SK-N-MC (cell line): ENCODE results near the gene GNG2.
A peak's percentile ranks its signal among the peaks of the same experiment; 100 is the strongest.

ENCODE experiments used
- DNase-seq: peaks from one replicate; pipeline ENCODE4 v3.0.0-alpha.2; 2011; ENCODE audit warnings: low read depth, low spot score
- H3K27ac ChIP-seq: fragments of 200-600 bp; sonication (generic); 2 replicates; pipeline ENCODE4 v1.5.1; 2016; ENCODE audit warnings: mixed run types
- H3K36me3 ChIP-seq: fragments of 200-600 bp; sonication (generic); 2 replicates; pipeline ENCODE4 v1.6.1; 2017; ENCODE audit warnings: antibody characterized with exemption, low read length, mixed read lengths; ENCODE audit not compliant: insufficient read depth
- H3K4me3 ChIP-seq: fragments of 200-600 bp; sonication (generic); 2 replicates; pipeline ENCODE4 v1.5.1; 2016
- H3K9ac ChIP-seq: fragments of 200-600 bp; sonication (generic); 2 replicates; pipeline ENCODE4 v1.8.0; 2017; ENCODE audit warnings: mixed run types, mixed read lengths; ENCODE audit not compliant: insufficient read length
- H3K9me3 ChIP-seq: fragments of 200-600 bp; sonication (generic); 2 replicates; pipeline ENCODE4 v1.6.1; 2017; ENCODE audit warnings: low read depth, mild to moderate bottlenecking, antibody characterized with exemption, low read length, moderate library complexity, mixed read lengths
- EZH2 ChIP-seq: fragments of 200-600 bp; sonication (generic); IDR thresholded peaks from one replicate; pipeline ENCODE4 v1.6.1; 2017; ENCODE audit warnings: antibody characterized with exemption
- FOXP2 ChIP-seq: optimal IDR thresholded peaks from 2 replicates; pipeline ENCODE3; 2011; ENCODE audit warnings: mild to moderate bottlenecking, moderate library complexity; ENCODE audit not compliant: insufficient read depth; ENCODE audit errors: extremely low read length, control extremely low read depth
- POLR2AphosphoS5 ChIP-seq: IDR thresholded peaks from 2 replicates; pipeline ENCODE4 v1.6.1; 2012; ENCODE audit warnings: mild to moderate bottlenecking, low read depth, low read length, borderline replicate concordance

Gene GNG2

DNA sequence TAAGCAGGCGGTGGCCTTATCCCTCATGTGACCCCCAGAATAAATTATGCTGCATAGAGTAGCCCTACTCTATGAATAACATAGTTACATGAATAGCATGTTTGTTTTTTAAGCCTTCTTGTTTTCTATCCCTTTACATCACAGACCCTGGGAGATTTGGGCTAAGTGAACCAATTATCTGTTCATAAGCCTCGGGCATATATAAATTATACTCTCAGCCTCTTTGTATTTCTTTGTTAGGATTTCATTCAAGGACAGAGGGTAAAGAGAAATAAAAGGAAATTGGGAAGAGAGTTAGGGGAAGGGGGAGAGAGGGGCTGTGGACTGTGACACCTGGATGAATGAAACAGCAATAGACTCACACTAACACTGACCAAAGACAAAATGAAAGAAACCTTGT lies 93.6 kb downstream of the GNG2 start:
- Histone ChIP-seq H3K36me3 (no peaks in the 10 kb centered on the region), H3K4me3 (no peak overlapping the region), H3K27ac (no peak overlapping the region), H3K9ac (no peak overlapping the region), H3K9me3 (no peaks in the 10 kb centered on the region)
- no peak for DNase-seq
- TF ChIP-seq FOXP2 (no peak), POLR2AphosphoS5 (no peak), EZH2 (no peak)

DNA sequence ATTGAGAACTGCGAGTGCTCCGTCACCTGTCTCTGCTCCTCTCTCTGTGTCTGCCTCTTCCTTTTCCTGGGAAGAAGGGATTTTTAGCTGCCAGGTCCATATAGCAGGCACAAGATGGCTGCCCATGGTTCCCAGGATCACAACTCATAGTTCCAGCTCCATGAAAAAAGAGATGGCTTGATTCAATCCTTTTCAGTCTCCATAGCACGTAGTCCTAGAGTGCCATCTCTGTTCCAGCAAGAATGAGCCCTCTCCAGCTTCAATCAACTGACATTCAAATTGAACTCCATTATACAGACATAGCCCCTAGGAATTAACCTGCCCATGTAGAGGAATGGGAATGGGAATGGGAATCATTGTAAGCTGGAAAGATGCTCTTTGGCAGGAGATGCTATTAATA lies 94.2 kb downstream of the GNG2 start:
- no peak for DNase-seq
- TF ChIP-seq POLR2AphosphoS5 (no peak), FOXP2 (no peak), EZH2 (no peak)
- H3K36me3 ChIP-seq: no peaks in the 10 kb centered on the region
- no peak overlapping the region for H3K4me3 ChIP-seq
- peaks cover 4% of the 10 kb centered on the region; the same call in 1 of the 2 replicates for H3K9me3 ChIP-seq
- no peak overlapping the region for H3K9ac ChIP-seq
- H3K27ac ChIP-seq: no peak overlapping the region

DNA sequence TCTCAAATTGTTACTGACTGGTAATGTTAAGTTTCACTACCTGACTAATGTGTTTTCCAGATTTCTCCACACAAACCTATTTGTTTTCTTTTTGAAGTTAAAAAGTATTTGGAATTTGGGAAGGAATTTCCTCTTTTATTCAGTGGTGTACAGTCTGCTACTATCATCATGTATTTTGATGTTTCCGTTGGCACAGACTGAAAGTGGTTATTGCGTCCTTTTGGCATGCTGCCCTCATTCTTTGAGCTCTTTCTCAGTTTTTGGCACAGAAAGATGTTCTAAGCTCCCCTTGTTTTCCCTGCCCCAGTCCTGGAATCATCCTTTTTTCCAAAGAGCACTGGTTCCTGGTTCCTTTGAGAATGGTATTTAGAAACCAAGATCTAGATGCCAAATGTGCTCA lies 97.5 kb downstream of the GNG2 start:
- Histone ChIP-seq H3K36me3 (no peaks in the 10 kb centered on the region), H3K4me3 (no peak overlapping the region)
- DNase-seq: no peak

DNA sequence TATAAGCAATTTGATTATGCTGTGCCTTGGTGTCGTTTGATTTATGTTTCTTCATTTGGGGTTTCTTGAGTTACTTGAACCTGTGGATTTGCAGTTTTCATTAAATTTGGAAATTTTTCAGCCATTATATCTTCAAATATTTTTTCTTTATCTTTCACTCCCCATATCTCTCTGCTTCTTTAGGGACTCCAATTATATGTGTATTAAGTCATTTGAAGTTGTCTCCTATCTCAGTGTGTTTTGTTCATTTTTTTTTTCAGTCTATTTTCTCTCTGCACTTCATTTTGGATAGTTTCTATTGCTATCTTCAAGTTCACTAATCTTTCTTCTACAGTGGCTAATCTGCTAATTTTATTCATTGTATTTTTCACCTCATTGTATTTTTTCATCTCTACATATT lies 99.5 kb downstream of the GNG2 start:
- Histone ChIP-seq H3K4me3 (no peak overlapping the region), H3K9ac (no peak overlapping the region), H3K9me3 (peaks cover 4% of the 10 kb centered on the region; the same call in 1 of the 2 replicates), H3K36me3 (no peaks in the 10 kb centered on the region), H3K27ac (no peak overlapping the region)
- TF ChIP-seq POLR2AphosphoS5 (no peak), FOXP2 (no peak), EZH2 (no peak)
- DNase-seq: no peak

More for the DNA sequence above, 97.5 kb downstream of the GNG2 start:
- H3K27ac ChIP-seq: no peak overlapping the region
- TF ChIP-seq FOXP2 (no peak), EZH2 (no peak), POLR2AphosphoS5 (no peak)
- peaks cover 4% of the 10 kb centered on the region; the same call in 1 of the 2 replicates for H3K9me3 ChIP-seq
- no peak overlapping the region for H3K9ac ChIP-seq

- DNase-seq: no peak
- Histone ChIP-seq H3K27ac (no peak overlapping the region), H3K9me3 (peaks cover 4% of the 10 kb centered on the region; the same call in 1 of the 2 replicates), H3K36me3 (no peaks in the 10 kb centered on the region), H3K4me3 (no peak overlapping the region), H3K9ac (no peak overlapping the region)
- no peak for TF ChIP-seq POLR2AphosphoS5
- no peak for TF ChIP-seq FOXP2
- TF ChIP-seq EZH2: no peak
Observed at GRCh38 chr14:51960866-51961265, 100.5 kb downstream of the GNG2 start.

GRCh38 chr14:51962711-51963110 lies 102.3 kb downstream of the GNG2 start:
- peak overlapping the region; percentile 94 for H3K27ac ChIP-seq
- TF ChIP-seq POLR2AphosphoS5 (no peak), FOXP2 (no peak), EZH2 (no peak)
- peaks cover 4% of the 10 kb centered on the region; the same call in 1 of the 2 replicates for H3K9me3 ChIP-seq
- H3K4me3 ChIP-seq: peak overlapping the region; percentile 78
- peak; percentile 35 for DNase-seq
- no peaks in the 10 kb centered on the region for H3K36me3 ChIP-seq
- peak overlapping the region; percentile 66 for H3K9ac ChIP-seq

DNA sequence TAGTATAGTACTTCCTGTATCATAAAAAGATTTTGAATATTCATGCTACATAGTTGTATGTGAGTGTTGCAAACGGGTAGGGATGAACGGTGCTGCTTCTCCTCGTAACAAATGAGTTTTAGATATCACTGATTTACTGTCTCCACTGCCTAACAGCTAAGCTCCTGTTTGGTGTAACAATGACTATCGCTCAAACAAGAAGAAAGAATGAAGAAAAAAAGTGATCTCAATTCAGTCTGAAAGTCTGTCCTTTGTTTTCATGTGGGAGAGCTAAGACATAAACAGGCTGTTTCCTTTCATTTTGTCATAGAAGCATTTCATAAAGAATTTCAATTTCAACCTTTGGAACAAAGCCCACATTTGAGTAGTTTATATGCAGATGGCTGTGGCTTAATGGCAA lies 102.9 kb downstream of the GNG2 start:
- Histone ChIP-seq H3K27ac (peak overlapping the region; percentile 94), H3K9me3 (peaks cover 4% of the 10 kb centered on the region; the same call in 1 of the 2 replicates), H3K4me3 (peak overlapping the region; percentile 78), H3K36me3 (no peaks in the 10 kb centered on the region), H3K9ac (peak overlapping the region; percentile 66)
- TF ChIP-seq POLR2AphosphoS5 (no peak), EZH2 (no peak), FOXP2 (no peak)
- DNase-seq: peak; percentile 48

GRCh38 chr14:51967521-51967920 lies 107.1 kb downstream of the GNG2 start:
- H3K9ac ChIP-seq: no peak overlapping the region
- H3K9me3 ChIP-seq: no peaks in the 10 kb centered on the region
- no peak for DNase-seq
- H3K36me3 ChIP-seq: no peaks in the 10 kb centered on the region
- TF ChIP-seq FOXP2: no peak
- no peak for TF ChIP-seq EZH2
- TF ChIP-seq POLR2AphosphoS5: no peak
- H3K4me3 ChIP-seq: no peak overlapping the region
- H3K27ac ChIP-seq: no peak overlapping the region
